Testis (tissue), 3 donors: Measurements from ENCODE around the gene ATP11A. TPM values are rescaled to one million over a fixed set of nuclear protein-coding genes. Genes with fewer than 3 reads are reported as not detected.

Experiments
- DNase-seq: peaks from one replicate; pipeline ENCODE4 v3.0.0-alpha.2; 2019
- H3K27ac ChIP-seq, 2 donors: fragments of 200-600 bp; sonication (generic); one replicate each; pipeline ENCODE4 v1.5.1; 2019
- H3K27me3 ChIP-seq: fragments of 200-600 bp; sonication (generic); one replicate; pipeline ENCODE4 v1.5.1; 2019
- H3K36me3 ChIP-seq: fragments of 200-600 bp; sonication (generic); one replicate; pipeline ENCODE4 v1.5.1; 2017; ENCODE audit warnings: low read depth; ENCODE audit errors: missing control alignments
- H3K4me1 ChIP-seq: fragments of 200-600 bp; sonication (generic); one replicate; pipeline ENCODE4 v1.5.1; 2019
- H3K4me3 ChIP-seq, 2 donors: fragments of 200-600 bp; sonication (generic); one replicate each; pipeline ENCODE4 v1.5.1; 2017 to 2019
- H3K9me3 ChIP-seq: fragments of 200-600 bp; sonication (generic); one replicate; pipeline ENCODE4 v1.5.1; 2017
- CTCF ChIP-seq, 3 experiments: fragments of 450-650 bp in 2 of 3; fragments of 200-600 bp in 1 of 3; sonication (generic) in 1 of 3; IDR thresholded peaks; one replicate each; pipeline ENCODE4 v1.5.1; 2016 to 2019; ENCODE audit warnings: antibody characterized with exemption in 3 of 3, mild to moderate bottlenecking in 2 of 3, moderate library complexity in 1 of 3
- POLR2A ChIP-seq: fragments of 450-650 bp; IDR thresholded peaks from one replicate; pipeline ENCODE4 v1.6.1; 2017; ENCODE audit warnings: antibody characterized with exemption, mild to moderate bottlenecking, moderate library complexity
- whole genome bisulfite sequencing, 2 donors: methylation state at CpG; one replicate each; pipeline ENCODE4 v1.1.5; 2018; 5-methylcytosine and 5-hydroxymethylcytosine counted together
- intact Hi-C: fragments of 100-400 bp; cut with DNase I; formaldehyde crosslinking; loops from one replicate; pipeline ENCODE4 v1.15.1; 2023; ENCODE audit warnings: low total_unique reads
- polyA plus RNA-seq: library from polyadenylated mRNA; stranded (reverse); fragments of 350-450 nt; fragmentation: Illumina TruSeq; extraction: RNeasy Lipid Tissue Mini Kit (QIAGEN cat#74804); gene quantifications from one replicate; pipeline ENCODE4 v1.2.3, GENCODE V29; 2014; ENCODE audit warnings: low read depth, low replicate concordance; ENCODE audit not compliant: insufficient read depth
- total RNA-seq, 2 donors: library from RNA; depleted of rRNA; stranded (reverse); fragments of >200 nt; gene quantifications; one replicate each; pipeline ENCODE4 v1.2.3, GENCODE V29; 2016

ATP11A gene
- total and polyA plus RNA-seq, 3 donors from 2014 or later, result 34.4 to 122 (median 112) TPM

GRCh38 chr13:112810608-112811007, 120.8 kb downstream of the ATP11A start:
- H3K36me3 ChIP-seq, result no peaks in the 10 kb centered on the region
- intact Hi-C loops, result no loop called here
- no peak for TF ChIP-seq POLR2A
- TF ChIP-seq CTCF (IDR thresholded peaks at IDR 0.05), result no peak
- H3K4me1 ChIP-seq, result peaks cover 5% of the 10 kb centered on the region
- H3K27ac ChIP-seq, result no peak overlapping the region
- no peak for DNase-seq
- H3K4me3 ChIP-seq, result no peak overlapping the region
- H3K27me3 ChIP-seq, result no peaks in the 10 kb centered on the region
- WGBS, 2 donors, result 95 to 97% methylated on average over 14 of the region's 14 CpGs
- no peaks in the 10 kb centered on the region for H3K9me3 ChIP-seq

- peaks cover 5% of the 10 kb centered on the region for H3K4me1 ChIP-seq
- H3K36me3 ChIP-seq, result no peaks in the 10 kb centered on the region
- WGBS, 2 donors, result 69 to 81% methylated on average over 15 to 17 of the region's 17 CpGs
- no peak overlapping the region for H3K4me3 ChIP-seq
- DNase-seq, result peak; percentile 88
- H3K27ac ChIP-seq, result peak overlapping the region in 1 of 2 donors; percentile 36
- intact Hi-C loops, result no loop called here
- TF ChIP-seq POLR2A (no peak), CTCF (IDR thresholded peaks at IDR 0.05) (no peak)
- H3K9me3 ChIP-seq, result no peaks in the 10 kb centered on the region
- H3K27me3 ChIP-seq, result no peaks in the 10 kb centered on the region
Observed at GRCh38 chr13:112812306-112813055, 122.6 kb downstream of the ATP11A start.

GRCh38 chr13:112813552-112813951, 123.7 kb downstream of the ATP11A start:
- intact Hi-C loops, result no loop called here
- TF ChIP-seq POLR2A (no peak), CTCF (IDR thresholded peaks at IDR 0.05) (no peak)
- no peak for DNase-seq
- H3K4me3 ChIP-seq, result no peak overlapping the region
- H3K4me1 ChIP-seq, result peaks cover 5% of the 10 kb centered on the region
- 90 to 95% methylated on average over 8 of the region's 8 CpGs for WGBS, 2 donors
- no peak overlapping the region for H3K27ac ChIP-seq
- no peaks in the 10 kb centered on the region for H3K9me3 ChIP-seq
- H3K27me3 ChIP-seq, result no peaks in the 10 kb centered on the region
- H3K36me3 ChIP-seq, result no peaks in the 10 kb centered on the region

GRCh38 chr13:112814905-112815585, 125.2 kb downstream of the ATP11A start:
- Histone ChIP-seq H3K27ac (no peak overlapping the region), H3K9me3 (no peaks in the 10 kb centered on the region), H3K36me3 (no peaks in the 10 kb centered on the region), H3K4me3 (no peak overlapping the region), H3K4me1 (peaks cover 5% of the 10 kb centered on the region), H3K27me3 (no peaks in the 10 kb centered on the region)
- WGBS, 2 donors, result 75 to 89% methylated on average over 10 of the region's 10 CpGs
- no peak for DNase-seq
- intact Hi-C loops, result no loop called here
- TF ChIP-seq POLR2A, result no peak
- no peak for TF ChIP-seq CTCF (IDR thresholded peaks at IDR 0.05)
